Mucosa of rectum (tissue), 2 donors: ENCODE results near the gene SLC27A3.
A peak's percentile ranks its signal among the peaks of the same experiment; 100 is the strongest.
"Not testable (repeated sequence)": the region's sequence is repeated elsewhere in the genome, so short reads cannot be mapped to it uniquely, and the experiment has no call there.

Experiments
- H3K27ac ChIP-seq, 2 donors: one replicate each; pipeline ENCODE4 v1.7.0; 2013; ENCODE audit warnings: inconsistent platforms in 2 of 2, low read depth in 2 of 2, low read length in 2 of 2
- H3K27me3 ChIP-seq, 2 donors: one replicate each; pipeline ENCODE4 v1.7.0; 2013; ENCODE audit warnings: low read length in 2 of 2; ENCODE audit not compliant: control insufficient read depth in 2 of 2, insufficient read depth in 2 of 2
- H3K36me3 ChIP-seq, 2 donors: one replicate each; pipeline ENCODE4 v1.7.0; 2013; ENCODE audit warnings: low read length in 2 of 2; ENCODE audit not compliant: control insufficient read depth in 2 of 2, insufficient read depth in 2 of 2
- H3K4me1 ChIP-seq, 2 donors: one replicate each; pipeline ENCODE4 v1.7.0; 2013; ENCODE audit warnings: low read length in 2 of 2, mild to moderate bottlenecking in 1 of 2; ENCODE audit not compliant: control insufficient read depth in 2 of 2, insufficient read depth in 2 of 2
- H3K4me3 ChIP-seq, 2 donors: one replicate each; pipeline ENCODE4 v1.7.0; 2013; ENCODE audit warnings: low read length in 2 of 2
- H3K9ac ChIP-seq, 2 donors: one replicate each; pipeline ENCODE4 v1.7.0; 2013; ENCODE audit warnings: low read length in 2 of 2, low read depth in 1 of 2, mild to moderate bottlenecking in 1 of 2
- H3K9me3 ChIP-seq, 2 donors: one replicate each; pipeline ENCODE4 v1.7.0; 2013; ENCODE audit warnings: low read length in 2 of 2; ENCODE audit not compliant: control insufficient read depth in 2 of 2
- donor health status: healthy.
- donor health status: Normal muscosa, but diverticular disease.

The SLC27A3 gene

DNA sequence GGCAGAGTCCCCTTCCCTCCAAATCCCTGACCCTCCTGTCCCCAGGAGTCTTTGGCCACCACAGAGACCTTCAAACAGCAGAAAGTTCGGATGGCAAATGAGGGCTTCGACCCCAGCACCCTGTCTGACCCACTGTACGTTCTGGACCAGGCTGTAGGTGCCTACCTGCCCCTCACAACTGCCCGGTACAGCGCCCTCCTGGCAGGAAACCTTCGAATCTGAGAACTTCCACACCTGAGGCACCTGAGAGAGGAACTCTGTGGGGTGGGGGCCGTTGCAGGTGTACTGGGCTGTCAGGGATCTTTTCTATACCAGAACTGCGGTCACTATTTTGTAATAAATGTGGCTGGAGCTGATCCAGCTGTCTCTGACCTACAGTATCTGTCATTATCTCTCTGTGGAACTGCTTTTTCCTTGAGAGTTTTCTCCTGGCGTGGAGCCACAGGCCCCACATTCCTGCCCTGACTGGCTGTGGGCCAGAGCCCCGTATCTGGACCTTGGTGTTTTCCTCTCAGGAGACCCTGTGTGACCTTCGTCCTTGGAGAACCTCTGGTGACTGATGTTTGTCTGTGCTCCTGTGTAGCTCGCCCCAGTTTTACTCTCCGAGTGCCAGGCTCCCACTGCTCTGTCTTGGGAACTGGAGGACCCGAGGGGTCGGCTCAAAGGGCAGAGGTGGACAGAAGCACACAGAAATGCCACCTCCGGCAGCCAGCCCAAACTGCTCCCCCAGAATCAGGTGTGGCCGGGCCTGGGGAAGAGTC, 4.8 kb downstream of the SLC27A3 start:
- H3K9ac ChIP-seq = no peak overlapping the region
- H3K36me3 ChIP-seq = peaks cover 0 to 5% of the 10 kb centered on the region in 2 donors
- H3K4me1 ChIP-seq = peaks cover 15 to 16% of the 10 kb centered on the region in 2 donors
- H3K9me3 ChIP-seq = no peaks in the 10 kb centered on the region
- H3K27ac ChIP-seq = no peak overlapping the region
- no peak overlapping the region for H3K4me3 ChIP-seq
- H3K27me3 ChIP-seq = no peaks in the 10 kb centered on the region

DNA sequence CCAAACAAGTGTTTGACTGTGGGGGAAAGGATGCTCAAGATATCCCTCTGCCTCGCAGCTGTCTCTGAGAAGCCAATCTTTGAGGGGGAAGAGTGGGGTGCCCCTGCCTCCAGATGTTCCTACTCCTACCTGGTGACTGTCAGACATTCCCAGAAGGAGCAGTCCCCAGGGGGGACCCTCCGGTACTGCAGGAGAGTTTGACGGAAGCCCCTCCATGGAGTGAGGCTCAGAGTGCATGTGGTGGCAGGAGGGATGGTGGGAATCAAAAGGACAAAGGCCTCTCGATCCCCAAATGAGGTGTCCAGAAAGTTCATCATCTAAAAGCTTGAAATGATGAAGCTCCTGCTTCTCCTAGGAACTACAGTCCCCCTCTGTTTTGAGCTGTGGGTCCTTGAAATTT, 5.3 kb downstream of the SLC27A3 start:
- H3K27me3 ChIP-seq = no peaks in the 10 kb centered on the region
- H3K9ac ChIP-seq = no peak overlapping the region
- peaks cover 0 to 5% of the 10 kb centered on the region in 2 donors for H3K36me3 ChIP-seq
- H3K27ac ChIP-seq = no peak overlapping the region
- peaks cover 12 to 16% of the 10 kb centered on the region in 2 donors for H3K4me1 ChIP-seq
- H3K9me3 ChIP-seq = no peaks in the 10 kb centered on the region
- H3K4me3 ChIP-seq = no peak overlapping the region

DNA sequence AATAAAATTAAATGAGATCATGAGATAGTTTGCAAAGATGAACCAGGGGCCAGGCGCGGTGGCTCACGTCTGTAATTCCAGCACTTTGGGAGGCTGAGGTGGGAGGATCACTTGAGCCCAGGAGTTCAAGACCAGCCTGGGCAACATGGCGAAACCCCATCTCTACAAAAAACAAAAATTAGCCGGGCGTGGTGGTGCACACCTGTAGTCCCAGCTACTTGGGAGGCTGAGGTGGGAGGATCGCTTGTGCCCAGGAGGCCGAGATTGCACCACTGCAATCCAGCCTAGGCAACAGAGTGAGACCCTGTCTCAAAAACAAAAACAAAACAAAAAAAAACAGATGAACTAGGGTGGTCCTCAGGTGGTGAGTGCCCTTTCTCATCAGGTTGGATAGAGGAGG, 7.4 kb downstream of the SLC27A3 start:
- H3K9ac ChIP-seq = peak overlapping the region; percentile 92 to 95
- not testable (repeated sequence) for H3K4me1 ChIP-seq, H3K36me3 ChIP-seq, H3K27me3 ChIP-seq, H3K9me3 ChIP-seq
- H3K4me3 ChIP-seq = peak overlapping the region in 1 of 2 donors; percentile 80
- H3K27ac ChIP-seq = peak overlapping the region; percentile 98

DNA sequence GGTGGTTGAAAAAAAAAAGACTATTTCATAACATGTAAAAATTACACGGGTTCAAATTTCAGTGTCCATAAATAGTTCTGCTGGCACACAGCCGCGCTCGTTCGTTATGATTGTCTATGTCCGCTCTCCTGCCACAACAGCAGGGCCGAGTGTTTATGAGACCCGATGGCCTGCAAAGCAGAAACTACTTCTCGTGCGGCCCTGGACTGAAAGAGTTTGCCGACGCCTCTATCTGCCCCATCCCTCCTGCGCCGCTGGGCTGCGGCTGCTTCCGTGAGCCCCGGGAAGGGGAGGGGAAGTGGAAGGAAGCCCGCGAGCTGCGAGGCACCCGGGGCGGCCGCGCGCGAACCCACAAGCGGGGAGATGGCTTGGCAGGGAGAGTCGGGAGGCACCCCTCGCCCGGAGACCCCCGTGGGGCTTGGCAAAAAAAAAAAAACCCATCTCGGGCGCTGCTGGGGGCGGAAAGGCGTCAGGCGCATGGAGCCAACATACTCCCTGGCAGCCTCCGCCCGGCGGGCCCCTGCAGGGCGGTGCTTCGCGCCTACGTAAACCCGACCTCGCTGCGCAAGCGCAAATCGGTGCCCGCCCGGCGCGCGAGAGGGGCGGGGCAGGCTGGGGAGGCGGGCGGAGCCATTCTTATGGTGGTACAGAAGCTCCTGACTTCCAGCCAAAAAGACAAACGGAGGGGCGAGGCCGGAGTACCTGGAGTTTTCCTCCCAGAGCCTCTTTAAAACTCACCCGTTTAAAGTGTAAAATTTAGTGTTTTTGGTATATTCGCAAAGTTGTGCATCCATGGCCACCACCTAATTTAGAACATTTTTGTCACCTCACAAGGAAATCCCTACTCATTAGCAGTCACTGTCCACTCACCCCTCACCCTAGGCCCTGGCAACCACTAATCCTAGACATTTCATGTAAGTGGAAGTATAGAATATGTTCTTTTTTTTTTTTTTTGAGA, 8.3 kb downstream of the SLC27A3 start:
- Histone ChIP-seq H3K4me3 (peak overlapping the region; percentile 80 to 85), H3K9me3 (no peaks in the 10 kb centered on the region), H3K4me1 (peaks cover 0 to 3% of the 10 kb centered on the region in 2 donors), H3K27me3 (no peaks in the 10 kb centered on the region), H3K36me3 (peaks cover 0 to 5% of the 10 kb centered on the region in 2 donors), H3K27ac (peak overlapping the region; percentile 98), H3K9ac (peak overlapping the region; percentile 92 to 95)

DNA sequence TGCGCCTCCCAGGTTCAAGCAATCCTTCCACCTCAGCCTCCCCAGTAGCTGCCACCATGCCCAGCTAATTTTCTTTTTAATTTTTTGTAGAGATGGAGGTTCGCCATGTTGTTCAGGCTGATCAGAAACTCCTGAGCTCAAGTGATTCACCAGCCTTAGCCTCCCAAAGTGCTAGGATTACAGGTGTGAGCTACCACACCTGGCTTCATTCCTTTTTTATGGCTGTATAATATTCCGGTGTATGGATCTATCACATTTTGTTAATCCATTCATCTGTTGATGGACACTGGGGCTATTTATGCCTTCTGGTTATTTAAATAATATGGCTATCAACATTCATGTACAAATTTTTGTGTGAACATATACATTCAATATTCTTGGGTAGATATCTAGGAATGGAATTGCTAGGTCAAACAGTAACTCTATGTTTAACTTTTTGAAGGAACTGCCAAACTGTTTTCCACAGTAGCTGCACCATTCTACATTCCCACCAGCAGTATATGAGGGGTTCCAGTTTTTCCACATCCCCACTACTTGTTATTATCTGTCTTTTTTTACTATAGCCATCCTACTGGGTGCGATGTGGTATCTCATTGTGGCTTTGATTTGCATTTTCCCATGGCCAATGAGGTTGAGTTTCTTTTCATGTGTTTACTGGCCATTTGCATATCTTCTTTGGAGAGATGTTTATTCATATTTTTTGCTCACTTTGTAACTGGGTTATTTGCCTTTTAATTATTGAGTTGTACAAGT, 11.0 kb downstream of the SLC27A3 start:
- Histone ChIP-seq H3K4me1 (peaks cover 6 to 13% of the 10 kb centered on the region in 2 donors), H3K4me3 (no peak overlapping the region), H3K9ac (no peak overlapping the region), H3K27me3 (peaks cover 0 to 10% of the 10 kb centered on the region in 2 donors), H3K36me3 (no peaks in the 10 kb centered on the region), H3K27ac (no peak overlapping the region), H3K9me3 (no peaks in the 10 kb centered on the region)

DNA sequence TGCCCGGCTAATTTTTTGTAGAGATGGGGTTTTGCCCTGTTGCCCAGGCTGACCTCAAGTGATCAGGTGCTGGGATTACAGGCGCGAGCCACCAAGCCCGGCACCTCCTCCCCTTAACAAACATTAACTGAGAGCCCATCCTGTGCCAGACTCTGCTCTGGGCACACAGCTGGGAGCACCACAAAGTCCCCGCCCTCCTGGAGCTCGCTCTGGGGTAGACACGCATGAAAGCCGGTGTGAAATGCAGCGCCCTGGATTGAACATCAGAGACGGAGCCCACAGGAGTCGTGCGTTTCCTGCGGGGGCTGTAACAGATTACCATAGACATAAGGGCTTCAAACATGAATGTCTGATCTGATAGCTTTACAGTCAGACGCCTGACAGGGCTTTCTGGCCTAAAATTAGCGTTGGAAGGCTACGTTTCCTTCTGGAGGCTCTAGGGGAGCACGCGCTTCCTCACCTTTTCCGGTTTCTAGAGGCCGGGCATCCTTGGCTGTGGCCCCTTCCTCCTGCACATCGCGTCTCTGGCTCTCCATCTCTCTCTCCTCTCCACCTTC, 14.3 kb downstream of the SLC27A3 start:
- Histone ChIP-seq H3K36me3 (no peaks in the 10 kb centered on the region), H3K9me3 (no peaks in the 10 kb centered on the region), H3K27me3 (peaks cover 0 to 10% of the 10 kb centered on the region in 2 donors), H3K4me3 (peak overlapping the region; percentile 58 to 68), H3K4me1 (peaks cover 6 to 10% of the 10 kb centered on the region in 2 donors), H3K9ac (peak overlapping the region; percentile 58 to 64), H3K27ac (peak overlapping the region; percentile 84 to 87)

DNA sequence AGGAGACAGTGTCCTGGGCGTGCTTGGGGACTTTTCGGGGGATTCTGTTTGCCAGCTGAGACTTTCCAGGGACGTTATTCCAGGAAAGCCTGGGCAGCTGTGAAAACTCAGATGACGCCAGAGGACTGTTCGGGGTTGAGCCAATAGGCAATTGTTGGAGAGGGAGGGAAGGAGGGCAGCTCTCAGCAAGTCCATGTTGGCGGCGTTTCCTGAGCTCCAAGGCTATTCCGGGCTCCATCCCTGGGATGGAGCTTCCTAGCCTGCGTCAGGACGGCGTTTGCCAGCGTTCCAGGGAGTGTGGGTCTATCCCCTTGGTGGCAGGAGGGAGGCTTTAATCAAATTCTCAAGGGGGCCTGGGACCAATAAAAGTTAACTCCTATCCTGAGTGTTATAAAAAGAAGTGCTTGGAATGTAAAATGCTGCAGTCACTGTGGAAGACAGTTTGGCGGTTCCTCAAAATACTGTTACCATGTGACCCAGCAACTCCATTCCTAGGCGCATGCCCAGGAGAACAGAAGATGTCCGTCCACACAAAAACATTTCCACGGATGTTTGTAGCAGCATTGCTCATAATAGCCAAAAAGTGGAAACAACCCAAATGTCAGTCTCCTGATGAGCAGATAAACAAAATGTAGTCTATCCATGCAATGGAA, 15.2 kb downstream of the SLC27A3 start:
- Histone ChIP-seq H3K9me3 (no peaks in the 10 kb centered on the region), H3K36me3 (no peaks in the 10 kb centered on the region), H3K4me1 (peaks cover 6 to 10% of the 10 kb centered on the region in 2 donors), H3K27me3 (peaks cover 0 to 10% of the 10 kb centered on the region in 2 donors), H3K4me3 (peak overlapping the region; percentile 58 to 68), H3K27ac (peak overlapping the region; percentile 84 to 87), H3K9ac (peak overlapping the region; percentile 58 to 64)

DNA sequence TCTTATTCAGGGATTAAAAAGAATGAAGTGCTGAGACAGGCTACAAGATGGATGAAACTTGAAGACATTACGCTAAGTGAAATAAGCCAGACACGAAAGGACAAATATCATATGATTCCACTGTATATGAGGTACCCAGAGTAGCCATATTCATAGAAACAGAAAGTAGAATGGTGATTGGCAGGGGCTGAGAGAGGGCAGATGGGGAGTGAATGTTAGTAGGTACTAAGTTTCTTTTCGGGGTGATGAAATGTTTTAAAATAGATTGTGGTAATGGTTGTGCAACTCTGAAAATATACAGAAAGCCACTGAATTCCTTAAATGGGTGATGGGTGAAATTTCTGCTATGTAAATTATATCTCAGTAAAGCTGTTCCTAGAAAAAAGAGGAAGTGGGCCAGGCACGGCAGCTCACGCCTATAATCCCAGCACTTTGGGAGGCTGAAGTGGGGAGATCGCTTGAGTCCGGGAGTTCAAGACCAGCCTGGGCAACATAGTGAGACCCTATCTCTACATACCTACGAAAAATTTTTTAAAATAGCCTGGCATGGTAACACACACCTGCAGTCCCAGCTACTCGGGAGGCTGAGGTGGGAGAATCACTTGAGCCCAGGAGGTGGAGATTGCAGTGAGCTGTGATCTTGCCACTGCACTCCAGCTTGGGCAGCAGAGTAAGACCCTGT, 15.9 kb downstream of the SLC27A3 start:
- Histone ChIP-seq H3K4me1 (peaks cover 6 to 10% of the 10 kb centered on the region in 2 donors), H3K4me3 (peak overlapping the region; percentile 58 to 68), H3K9me3 (no peaks in the 10 kb centered on the region), H3K27ac (peak overlapping the region; percentile 84 to 87), H3K27me3 (peaks cover 0 to 10% of the 10 kb centered on the region in 2 donors), H3K9ac (peak overlapping the region; percentile 3 to 39), H3K36me3 (no peaks in the 10 kb centered on the region)
